A549 (cell line): ENCODE measurements around the gene CCR5AS.

ENCODE experiments used
- ATAC-seq, 2 experiments: fragments of 200-7000 bp in 1 of 2; fragments of >200 bp in 1 of 2; cut with Nextera tagmentation in 1 of 2; cut with Tn5 transposase in 1 of 2; 3 replicates each; pipeline versions ENCODE4 v1.8.0 to v1.9.1; 2018 to 2020; ENCODE audit warnings: mild to moderate bottlenecking in 1 of 2, moderate library complexity in 1 of 2
- CTCF ChIA-PET: fragments of 300-600 bp; sonication (Branson Sonifier 250); formaldehyde crosslinking; extraction: SDS; loops from one replicate; lab custom pipeline; 2021; ENCODE audit warnings: antibody characterized with exemption, inconsistent platforms; lab: Yijun Ruan, JAX
- POLR2A ChIA-PET: fragments of 350-600 bp; formaldehyde crosslinking; extraction: SDS; loops from one replicate; lab custom pipeline; 2021; ENCODE audit warnings: antibody characterized with exemption, inconsistent platforms; lab: Yijun Ruan, JAX
- DNase-seq, 2 experiments: peaks; one replicate each; pipeline versions ENCODE4 v3.0.0 to v3.0.0-alpha.2; 2011 to 2016; ENCODE audit warnings: low read depth in 1 of 2, low spot score in 1 of 2
- FAIRE-seq: peaks from 2 replicates; lab custom pipeline; 2011; peaks lifted over from hg19 to GRCh38; lab: Jason Lieb, UNC
- H3K27ac ChIP-seq, 2 experiments: fragments of >200 bp; sonication (Bioruptor Twin); formaldehyde crosslinking; 3 replicates each; pipeline ENCODE4 v1.5.1; 2016 to 2017
- H3K4me1 ChIP-seq: fragments of >200 bp; sonication (Bioruptor Twin); formaldehyde crosslinking; 3 replicates; pipeline ENCODE4 v1.6.1; 2016
- H3K4me2 ChIP-seq: fragments of >200 bp; sonication (Bioruptor Twin); formaldehyde crosslinking; 3 replicates; pipeline ENCODE4 v1.6.1; 2016
- H3K4me3 ChIP-seq: fragments of >200 bp; sonication (Bioruptor Twin); formaldehyde crosslinking; 3 replicates; pipeline ENCODE4 v1.5.1; 2016
- H3K9me3 ChIP-seq: fragments of >200 bp; sonication (Bioruptor Twin); formaldehyde crosslinking; 3 replicates; pipeline ENCODE4 v1.6.1; 2016
- BCL3 ChIP-seq: fragments of >200 bp; sonication (Bioruptor Twin); formaldehyde crosslinking; IDR thresholded peaks from 3 replicates; pipeline ENCODE4 v1.6.1; 2016
- BHLHE40 ChIP-seq: IDR thresholded peaks from 2 replicates; pipeline ENCODE4 v1.6.1; 2012; ENCODE audit warnings: low read depth, low read length, inconsistent platforms
- CBX8 ChIP-seq: fragments of 200-600 bp; sonication (generic); IDR thresholded peaks from 2 replicates; pipeline ENCODE4 v1.6.1; 2016
- CEBPB ChIP-seq, 2 experiments: fragments of >200 bp in 1 of 2; sonication (Bioruptor Twin) in 1 of 2; formaldehyde crosslinking in 1 of 2; IDR thresholded peaks; 2 replicates each; pipeline ENCODE4 v1.6.1; 2012 to 2016
- CHD4 ChIP-seq: fragments of 200-600 bp; sonication (generic); IDR thresholded peaks from 2 replicates; pipeline ENCODE4 v1.6.1; 2016; ENCODE audit warnings: antibody characterized with exemption, mild to moderate bottlenecking, borderline replicate concordance
- EHF ChIP-seq: fragments of 250-450 bp; sonication (Bioruptor Pico); IDR thresholded peaks from 2 replicates; pipeline ENCODE4 v1.5.0; 2020; ENCODE audit warnings: mild to moderate bottlenecking
- EHMT2 ChIP-seq: fragments of 200-600 bp; sonication (generic); IDR thresholded peaks from 2 replicates; pipeline ENCODE4 v1.6.1; 2016; ENCODE audit warnings: antibody characterized with exemption, low read depth, mild to moderate bottlenecking, moderate library complexity
- ELK1 ChIP-seq: fragments of 150-350 bp; IDR thresholded peaks from 2 replicates; pipeline ENCODE4 v1.6.1; 2014; ENCODE audit warnings: low read depth, mild to moderate bottlenecking, low read length
- ESRRA ChIP-seq: fragments of 150-350 bp; IDR thresholded peaks from 2 replicates; pipeline ENCODE4 v1.6.1; 2014; ENCODE audit warnings: mild to moderate bottlenecking, low read length, borderline replicate concordance
- FOSB ChIP-seq: fragments of 250-450 bp; sonication (Bioruptor Pico); IDR thresholded peaks from 2 replicates; pipeline ENCODE4 v1.5.0; 2020; ENCODE audit warnings: mild to moderate bottlenecking, moderate library complexity
- GATA3 ChIP-seq: IDR thresholded peaks from 2 replicates; pipeline ENCODE4 v1.6.1; 2012; ENCODE audit warnings: borderline replicate concordance
- HDAC2 ChIP-seq: fragments of 200-600 bp; sonication (generic); IDR thresholded peaks from 2 replicates; pipeline ENCODE4 v1.6.1; 2016
- HES2 ChIP-seq: fragments of >200 bp; sonication (Bioruptor Twin); formaldehyde crosslinking; IDR thresholded peaks from 2 replicates; pipeline ENCODE4 v1.6.1; 2016
- HEYL ChIP-seq: fragments of 250-450 bp; sonication (Bioruptor Pico); IDR thresholded peaks from 2 replicates; pipeline ENCODE4 v1.8.0; 2021; ENCODE audit warnings: mild to moderate bottlenecking, moderate library complexity
- HMGXB4 ChIP-seq: fragments of 250-450 bp; sonication (Bioruptor Pico); IDR thresholded peaks from 2 replicates; pipeline ENCODE4 v1.5.0; 2021; ENCODE audit warnings: mild to moderate bottlenecking, moderate library complexity, borderline replicate concordance
- HOXA7 ChIP-seq: fragments of 250-450 bp; sonication (Bioruptor Pico); IDR thresholded peaks from 2 replicates; pipeline ENCODE4 v1.5.0; 2020; ENCODE audit warnings: mild to moderate bottlenecking, moderate library complexity
- JUN ChIP-seq, 2 experiments: fragments of >200 bp; sonication (Bioruptor Twin); formaldehyde crosslinking; IDR thresholded peaks; 2 replicates in 1 of 2; 3 replicates in 1 of 2; pipeline ENCODE4 v1.6.1; 2016 to 2017
- JUNB ChIP-seq: fragments of >200 bp; sonication (Bioruptor Twin); formaldehyde crosslinking; IDR thresholded peaks from 2 replicates; pipeline ENCODE4 v1.6.1; 2016
- KDM1A ChIP-seq: fragments of 200-600 bp; sonication (generic); IDR thresholded peaks from 2 replicates; pipeline ENCODE4 v1.6.1; 2016; ENCODE audit warnings: low read depth, mild to moderate bottlenecking
- KDM5A ChIP-seq: fragments of 200-600 bp; sonication (generic); IDR thresholded peaks from 2 replicates; pipeline ENCODE4 v1.6.1; 2016; ENCODE audit warnings: antibody characterized with exemption, mild to moderate bottlenecking
- MAFK ChIP-seq: fragments of 450-650 bp; IDR thresholded peaks from 2 replicates; pipeline ENCODE4 v1.6.1; 2014; ENCODE audit not compliant: partially characterized antibody
- MAZ ChIP-seq: fragments of 150-350 bp; IDR thresholded peaks from 2 replicates; pipeline ENCODE4 v1.6.1; 2014; ENCODE audit warnings: antibody characterized with exemption, low read depth, low read length, borderline replicate concordance
- NFE2L2 ChIP-seq: fragments of 150-350 bp; conservative IDR thresholded peaks from 2 replicates; pipeline ENCODE4 v1.6.1; 2014; ENCODE audit warnings: low read length
- NR3C1 ChIP-seq: fragments of >200 bp; sonication (Bioruptor Twin); formaldehyde crosslinking; IDR thresholded peaks from 3 replicates; pipeline ENCODE4 v1.6.1; 2017
- POLR2AphosphoS2 ChIP-seq: conservative IDR thresholded peaks from 2 replicates; pipeline ENCODE4 v1.6.1; 2012; ENCODE audit warnings: low read length, improper control_type of control experiment, inconsistent platforms
- RAD21 ChIP-seq, 2 experiments: fragments of >200 bp in 1 of 2; sonication (Bioruptor Twin) in 1 of 2; formaldehyde crosslinking in 1 of 2; IDR thresholded peaks in 1 of 2; conservative IDR thresholded peaks in 1 of 2; 2 replicates in 1 of 2; 3 replicates in 1 of 2; pipeline ENCODE4 v1.6.1; 2012 to 2018; ENCODE audit warnings: inconsistent platforms in 1 of 2
- RNF2 ChIP-seq: fragments of 200-600 bp; sonication (generic); IDR thresholded peaks from 2 replicates; pipeline ENCODE4 v1.6.1; 2016; ENCODE audit warnings: low read depth, mild to moderate bottlenecking, antibody characterized with exemption, moderate library complexity, borderline replicate concordance
- SMC3 ChIP-seq: fragments of >200 bp; sonication (Bioruptor Twin); formaldehyde crosslinking; IDR thresholded peaks from 3 replicates; pipeline ENCODE4 v1.6.1; 2018; ENCODE audit warnings: inconsistent platforms
- TFCP2L1 ChIP-seq: fragments of 250-450 bp; sonication (Bioruptor Pico); IDR thresholded peaks from 2 replicates; pipeline ENCODE4 v1.5.0; 2021; ENCODE audit warnings: mild to moderate bottlenecking
- TP53 ChIP-seq: fragments of 250-450 bp; sonication (Bioruptor Pico); IDR thresholded peaks from 2 replicates; pipeline ENCODE4 v1.5.0; 2021; ENCODE audit warnings: mild to moderate bottlenecking, moderate library complexity
- ZFP36 ChIP-seq: fragments of 450-650 bp; IDR thresholded peaks from 2 replicates; pipeline ENCODE4 v1.6.1; 2014; ENCODE audit warnings: borderline replicate concordance; ENCODE audit not compliant: partially characterized antibody
- WGBS: methylation state at CpG from one replicate; pipeline ENCODE4 v1.1.6; 2017; ENCODE audit errors: missing lambda C conversion rate; 5-methylcytosine and 5-hydroxymethylcytosine counted together

Gene CCR5AS

GRCh38 chr3:46324036-46324435, 82.8 kb downstream of the CCR5AS start:
- no peaks in the 10 kb centered on the region for H3K4me1 ChIP-seq
- TF ChIP-seq MAFK: no peak
- TF ChIP-seq MAZ: no peak
- TF ChIP-seq KDM5A: no peak
- no peak for TF ChIP-seq EHMT2
- no peak for TF ChIP-seq RAD21 (conservative IDR thresholded peaks at IDR 0.05 in 1 of 2, IDR thresholded peaks at IDR 0.05 in 1 of 2)
- no peak for TF ChIP-seq RNF2
- TF ChIP-seq TP53 (CRISPR knock-in tag): no peak
- no peak for TF ChIP-seq HES2
- no peak for TF ChIP-seq CBX8
- TF ChIP-seq TFCP2L1 (CRISPR knock-in tag): no peak
- TF ChIP-seq KDM1A: no peak
- no peak for TF ChIP-seq POLR2AphosphoS2
- no peak for TF ChIP-seq FOSB
- no peak for TF ChIP-seq HOXA7 (CRISPR knock-in tag)
- no peak for TF ChIP-seq GATA3
- no peak for TF ChIP-seq CHD4
- TF ChIP-seq BHLHE40: no peak
- no peak for TF ChIP-seq EHF (CRISPR knock-in tag)
- TF ChIP-seq, all 56 proteins: peak for 0
- WGBS: 0% methylated on average over 2 of the region's 2 CpGs
- ATAC-seq: no peak
- Histone ChIP-seq H3K27ac (no peak overlapping the region), H3K9me3 (no peaks in the 10 kb centered on the region), H3K4me3 (no peak overlapping the region), H3K4me2 (no peak overlapping the region)
- no peak for DNase-seq
- ChIA-PET POLR2A (no interaction called here), CTCF (no interaction called here)
- no peak for FAIRE-seq

- no peak for ATAC-seq
- TF ChIP-seq HEYL (CRISPR knock-in tag) (no peak), SMC3 (no peak), JUN (IDR thresholded peaks at IDR 0.05) (no peak), HMGXB4 (CRISPR knock-in tag) (no peak), BCL3 (no peak), HDAC2 (no peak), ZFP36 (no peak), HES2 (no peak), NFE2L2 (no peak), ELK1 (no peak), KDM5A (no peak), CEBPB (IDR thresholded peaks at IDR 0.05) (no peak), NR3C1 (no peak), ESRRA (no peak), JUNB (no peak)
- TF ChIP-seq, all 56 proteins: peak for 0
- Histone ChIP-seq H3K9me3 (no peaks in the 10 kb centered on the region), H3K27ac (no peak overlapping the region), H3K4me3 (no peak overlapping the region), H3K4me1 (no peaks in the 10 kb centered on the region), H3K4me2 (no peak overlapping the region)
- ChIA-PET CTCF (no interaction called here), POLR2A (no interaction called here)
- FAIRE-seq: no peak
- DNase-seq: no peak
- 0% methylated on average over 1 of the region's 1 CpG for WGBS
Observed at GRCh38 chr3:46321461-46322104, 85.3 kb downstream of the CCR5AS start.
